ENCODE data around the gene KIRREL3.

GRCh38 chr11:126525702-126526101 is 474.9 kb downstream of the KIRREL3 start:
- TF ChIP-seq, protein P1, sequence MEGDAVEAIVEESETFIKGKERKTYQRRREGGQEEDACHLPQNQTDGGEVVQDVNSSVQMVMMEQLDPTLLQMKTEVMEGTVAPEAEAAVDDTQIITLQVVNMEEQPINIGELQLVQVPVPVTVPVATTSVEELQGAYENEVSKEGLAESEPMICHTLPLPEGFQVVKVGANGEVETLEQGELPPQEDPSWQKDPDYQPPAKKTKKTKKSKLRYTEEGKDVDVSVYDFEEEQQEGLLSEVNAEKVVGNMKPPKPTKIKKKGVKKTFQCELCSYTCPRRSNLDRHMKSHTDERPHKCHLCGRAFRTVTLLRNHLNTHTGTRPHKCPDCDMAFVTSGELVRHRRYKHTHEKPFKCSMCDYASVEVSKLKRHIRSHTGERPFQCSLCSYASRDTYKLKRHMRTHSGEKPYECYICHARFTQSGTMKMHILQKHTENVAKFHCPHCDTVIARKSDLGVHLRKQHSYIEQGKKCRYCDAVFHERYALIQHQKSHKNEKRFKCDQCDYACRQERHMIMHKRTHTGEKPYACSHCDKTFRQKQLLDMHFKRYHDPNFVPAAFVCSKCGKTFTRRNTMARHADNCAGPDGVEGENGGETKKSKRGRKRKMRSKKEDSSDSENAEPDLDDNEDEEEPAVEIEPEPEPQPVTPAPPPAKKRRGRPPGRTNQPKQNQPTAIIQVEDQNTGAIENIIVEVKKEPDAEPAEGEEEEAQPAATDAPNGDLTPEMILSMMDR (IDR thresholded peaks at IDR 0.05; ENCODE audit: insufficient read depth, low read length) = no peak
- TF ChIP-seq POLR2AphosphoS5 (IDR thresholded peaks at IDR 0.05; ENCODE audit: low read depth) = no peak
- no peak for TF ChIP-seq SPI1 (IDR thresholded peaks at IDR 0.05; ENCODE audit: borderline replicate concordance, low read depth)
- TF ChIP-seq, protein P2, sequence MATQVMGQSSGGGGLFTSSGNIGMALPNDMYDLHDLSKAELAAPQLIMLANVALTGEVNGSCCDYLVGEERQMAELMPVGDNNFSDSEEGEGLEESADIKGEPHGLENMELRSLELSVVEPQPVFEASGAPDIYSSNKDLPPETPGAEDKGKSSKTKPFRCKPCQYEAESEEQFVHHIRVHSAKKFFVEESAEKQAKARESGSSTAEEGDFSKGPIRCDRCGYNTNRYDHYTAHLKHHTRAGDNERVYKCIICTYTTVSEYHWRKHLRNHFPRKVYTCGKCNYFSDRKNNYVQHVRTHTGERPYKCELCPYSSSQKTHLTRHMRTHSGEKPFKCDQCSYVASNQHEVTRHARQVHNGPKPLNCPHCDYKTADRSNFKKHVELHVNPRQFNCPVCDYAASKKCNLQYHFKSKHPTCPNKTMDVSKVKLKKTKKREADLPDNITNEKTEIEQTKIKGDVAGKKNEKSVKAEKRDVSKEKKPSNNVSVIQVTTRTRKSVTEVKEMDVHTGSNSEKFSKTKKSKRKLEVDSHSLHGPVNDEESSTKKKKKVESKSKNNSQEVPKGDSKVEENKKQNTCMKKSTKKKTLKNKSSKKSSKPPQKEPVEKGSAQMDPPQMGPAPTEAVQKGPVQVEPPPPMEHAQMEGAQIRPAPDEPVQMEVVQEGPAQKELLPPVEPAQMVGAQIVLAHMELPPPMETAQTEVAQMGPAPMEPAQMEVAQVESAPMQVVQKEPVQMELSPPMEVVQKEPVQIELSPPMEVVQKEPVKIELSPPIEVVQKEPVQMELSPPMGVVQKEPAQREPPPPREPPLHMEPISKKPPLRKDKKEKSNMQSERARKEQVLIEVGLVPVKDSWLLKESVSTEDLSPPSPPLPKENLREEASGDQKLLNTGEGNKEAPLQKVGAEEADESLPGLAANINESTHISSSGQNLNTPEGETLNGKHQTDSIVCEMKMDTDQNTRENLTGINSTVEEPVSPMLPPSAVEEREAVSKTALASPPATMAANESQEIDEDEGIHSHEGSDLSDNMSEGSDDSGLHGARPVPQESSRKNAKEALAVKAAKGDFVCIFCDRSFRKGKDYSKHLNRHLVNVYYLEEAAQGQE (IDR thresholded peaks at IDR 0.05; ENCODE audit: insufficient replicate concordance, low read depth) = no peak
- TF ChIP-seq GABPA (IDR thresholded peaks at IDR 0.05; ENCODE audit: low read depth) = no peak

All from HL-60 (cell line).